ENCODE data around the gene SUGCT. TPM values are rescaled to one million over a fixed set of nuclear protein-coding genes. Genes with fewer than 3 reads are reported as not detected.
A peak's percentile ranks its signal among the peaks of the same experiment; 100 is the strongest.
"Not testable (repeated sequence)": the region's sequence is repeated elsewhere in the genome, so short reads cannot be mapped to it uniquely, and the experiment has no call there.

Gene SUGCT
- total and polyA plus RNA-seq, 2 of the 13 experiments (the other 11 are each of a cell fraction or from before 2014, with no cell fraction given): 10.1 to 22.2 TPM

GRCh38 chr7:40120020-40120419 is 14.8 kb upstream of the SUGCT start (continued):
- TF ChIP-seq KLF13 (CRISPR knock-in tag; IDR thresholded peaks at IDR 0.05) (no peak), ZNF138 (CRISPR knock-in tag; IDR thresholded peaks at IDR 0.05; ENCODE audit: low read depth) (no peak)

GRCh38 chr7:40122100-40122939 is 12.5 kb upstream of the SUGCT start:
- intact Hi-C loops (cut with micrococcal nuclease; ENCODE audit: unreplicated experiment); H3K4me3 ChIP-seq (replicated peaks in 1 of 3; ENCODE audit: insufficient read depth in 1 of 3, low read depth in 2 of 3, low read length in 3 of 3); H3K27me3 ChIP-seq (ENCODE audit: control insufficient read depth in 1 of 2, insufficient read depth in 2 of 2, low read length in 2 of 2); DNase-seq (ENCODE audit: low spot score); CTCF ChIA-PET (ENCODE audit: low intra/inter-chr PET ratio, low total read pairs); H3K9ac ChIP-seq (ENCODE audit: insufficient read depth, low read depth, low read length); H3K79me2 ChIP-seq (ENCODE audit: insufficient read depth, low read length); POLR2A ChIA-PET; H3K36me3 ChIP-seq (replicated peaks in 1 of 2; ENCODE audit: control insufficient read depth in 1 of 2, insufficient read depth in 2 of 2, low read length in 2 of 2); H4K20me1 ChIP-seq (ENCODE audit: insufficient read depth, low read length); H3K27ac ChIP-seq (ENCODE audit: extremely low read length, insufficient read depth, low read length); FAIRE-seq; H3K9me3 ChIP-seq (ENCODE audit: low read length); H2AFZ ChIP-seq (ENCODE audit: low read length); BruUV-seq (replicated peaks); H3K4me2 ChIP-seq (ENCODE audit: low read depth, low read length); in situ Hi-C loops (cut with HindIII; ENCODE audit: extremely low pct_ligation_motif_present, low pct_unique_long_range_greater_than_20kb); ATAC-seq; TF ChIP-seq NR2F6 (CRISPR knock-in tag; IDR thresholded peaks at IDR 0.05): not testable (repeated sequence)
- H3K4me1 ChIP-seq (ENCODE audit: insufficient read depth, low read length): peaks cover 16% of the 10 kb centered on the region
- WGBS (ENCODE audit: low lambda C conversion rate): 85% methylated on average over 14 of the region's 14 CpGs
- TF ChIP-seq NR2F6 (IDR thresholded peaks at IDR 0.05) (peak; percentile 38; the same call in 1 of the 2 replicates), NR2F1 (CRISPR knock-in tag; IDR thresholded peaks at IDR 0.05) (peak in 1 of 2 experiments; percentile 56; a peak in 2 of 4 replicates)

- no TSS peak for BruUV-seq (replicated peaks)
- H4K20me1 ChIP-seq (ENCODE audit: insufficient read depth, low read length): no peaks in the 10 kb centered on the region
- H3K9ac ChIP-seq (ENCODE audit: insufficient read depth, low read depth, low read length): no peak overlapping the region
- no peaks in the 10 kb centered on the region for H3K27me3 ChIP-seq (ENCODE audit: control insufficient read depth in 1 of 2, insufficient read depth in 2 of 2, low read length in 2 of 2)
- H3K79me2 ChIP-seq (ENCODE audit: insufficient read depth, low read length): no peaks in the 10 kb centered on the region
- no peak for ATAC-seq
- H2AFZ ChIP-seq (ENCODE audit: low read length): no peak overlapping the region
- no peaks in the 10 kb centered on the region for H3K36me3 ChIP-seq (replicated peaks in 1 of 2; ENCODE audit: control insufficient read depth in 1 of 2, insufficient read depth in 2 of 2, low read length in 2 of 2)
- H3K27ac ChIP-seq (ENCODE audit: extremely low read length, insufficient read depth, low read length): no peak overlapping the region
- FAIRE-seq: no peak
- peaks cover 16% of the 10 kb centered on the region for H3K4me1 ChIP-seq (ENCODE audit: insufficient read depth, low read length)
- no peak overlapping the region for H3K4me2 ChIP-seq (ENCODE audit: low read depth, low read length)
- in situ Hi-C loops (cut with HindIII; ENCODE audit: extremely low pct_ligation_motif_present, low pct_unique_long_range_greater_than_20kb) (no loop called here), intact Hi-C loops (cut with micrococcal nuclease; ENCODE audit: unreplicated experiment) (no loop called here)
- POLR2A ChIA-PET: no interaction called here
- DNase-seq (ENCODE audit: low spot score): no peak
- TF ChIP-seq ZIK1 (CRISPR knock-in tag; IDR thresholded peaks at IDR 0.05; ENCODE audit: borderline replicate concordance, low read depth): no peak
- no peak for TF ChIP-seq NCOA5 (CRISPR knock-in tag; IDR thresholded peaks at IDR 0.05)
- no peak for TF ChIP-seq BCL6 (CRISPR knock-in tag; IDR thresholded peaks at IDR 0.05)
- no peak for TF ChIP-seq ZNF414 (CRISPR knock-in tag; IDR thresholded peaks at IDR 0.05)
- no peaks in the 10 kb centered on the region for H3K9me3 ChIP-seq (ENCODE audit: low read length)
- 95% methylated on average over 2 of the region's 2 CpGs for WGBS (ENCODE audit: low lambda C conversion rate)
- CTCF ChIA-PET (ENCODE audit: low intra/inter-chr PET ratio, low total read pairs): no interaction called here
- H3K4me3 ChIP-seq (replicated peaks in 1 of 3; ENCODE audit: insufficient read depth in 1 of 3, low read depth in 2 of 3, low read length in 3 of 3): no peak overlapping the region
Measured at GRCh38 chr7:40122940-40123254, 11.9 kb upstream of the SUGCT start.
